Glomerular endothelial cell (primary cell): ENCODE results near the gene PPP2R5C. TPM values are rescaled to one million over a fixed set of nuclear protein-coding genes. Genes with fewer than 3 reads are reported as not detected.

ENCODE experiments used
- DNase-seq: peaks from one replicate; pipeline ENCODE4 v3.0.0-alpha.2; 2011; ENCODE audit warnings: low read depth, low spot score; ENCODE audit errors: extremely low read depth
- total RNA-seq: library from RNA; depleted of rRNA; stranded (reverse); fragments of >200 nt; gene quantifications from 2 replicates; pipeline ENCODE4 v1.2.3, GENCODE V29; 2015

PPP2R5C gene
- total RNA-seq, 1 donor from 2014 or later = 66.9 TPM

- no peak for DNase-seq
These were observed 148.0 kb downstream of the PPP2R5C start for GRCh38 chr14:101909371-101910096.

GRCh38 chr14:101912841-101913240 lies 151.3 kb downstream of the PPP2R5C start:
- DNase-seq = no peak

- DNase-seq = no peak
These were observed 152.6 kb downstream of the PPP2R5C start for GRCh38 chr14:101914083-101914482.

GRCh38 chr14:101915871-101916815 lies 154.6 kb downstream of the PPP2R5C start:
- no peak for DNase-seq

GRCh38 chr14:101916816-101917412 lies 155.4 kb downstream of the PPP2R5C start:
- no peak for DNase-seq

GRCh38 chr14:101917413-101918017 lies 156.0 kb downstream of the PPP2R5C start:
- no peak for DNase-seq

GRCh38 chr14:101918065-101918989 lies 156.8 kb downstream of the PPP2R5C start:
- DNase-seq = no peak

GRCh38 chr14:101920271-101920670 lies 158.8 kb downstream of the PPP2R5C start:
- no peak for DNase-seq

- DNase-seq = no peak
These were observed 161.4 kb downstream of the PPP2R5C start for GRCh38 chr14:101922866-101923265.

GRCh38 chr14:101925152-101925551 lies 163.6 kb downstream of the PPP2R5C start:
- DNase-seq = no peak

- no peak for DNase-seq
These were observed 164.6 kb downstream of the PPP2R5C start for GRCh38 chr14:101926085-101926484.

GRCh38 chr14:101926620-101927019 lies 165.1 kb downstream of the PPP2R5C start:
- no peak for DNase-seq

GRCh38 chr14:101927859-101928258 lies 166.3 kb downstream of the PPP2R5C start:
- no peak for DNase-seq

- no peak for DNase-seq
These were observed 166.9 kb downstream of the PPP2R5C start for GRCh38 chr14:101928415-101928841.

GRCh38 chr14:101929096-101929495 lies 167.6 kb downstream of the PPP2R5C start:
- DNase-seq = no peak

GRCh38 chr14:101929946-101930345 lies 168.4 kb downstream of the PPP2R5C start:
- DNase-seq = no peak

- no peak for DNase-seq
These were observed 171.2 kb downstream of the PPP2R5C start for GRCh38 chr14:101932673-101933072.

- DNase-seq = no peak
These were observed 171.7 kb downstream of the PPP2R5C start for GRCh38 chr14:101933209-101933608.

GRCh38 chr14:101934601-101935150 lies 173.2 kb downstream of the PPP2R5C start:
- no peak for DNase-seq
